AG10803 (cell line): ENCODE results near the gene LIG1.
"Not testable (repeated sequence)": the region's sequence is repeated elsewhere in the genome, so short reads cannot be mapped to it uniquely, and the experiment has no call there.

Experiments
- DNase-seq: peaks from one replicate; pipeline ENCODE4 v3.0.0; 2010; ENCODE audit warnings: low read depth
- H3K4me3 ChIP-seq: 2 replicates; pipeline ENCODE4 v1.5.1; 2011; ENCODE audit warnings: mild to moderate bottlenecking, low read length, control low read depth
- TF ChIP-seq, protein P1 (sequence below): conservative IDR thresholded peaks from 2 replicates; pipeline ENCODE4 v1.5.1; 2011; ENCODE audit warnings: mild to moderate bottlenecking, low read length, control low read depth, inconsistent platforms

The LIG1 gene

GRCh38 chr19:48081106-48081505 lies 89.0 kb downstream of the LIG1 start:
- TF ChIP-seq, protein P1, sequence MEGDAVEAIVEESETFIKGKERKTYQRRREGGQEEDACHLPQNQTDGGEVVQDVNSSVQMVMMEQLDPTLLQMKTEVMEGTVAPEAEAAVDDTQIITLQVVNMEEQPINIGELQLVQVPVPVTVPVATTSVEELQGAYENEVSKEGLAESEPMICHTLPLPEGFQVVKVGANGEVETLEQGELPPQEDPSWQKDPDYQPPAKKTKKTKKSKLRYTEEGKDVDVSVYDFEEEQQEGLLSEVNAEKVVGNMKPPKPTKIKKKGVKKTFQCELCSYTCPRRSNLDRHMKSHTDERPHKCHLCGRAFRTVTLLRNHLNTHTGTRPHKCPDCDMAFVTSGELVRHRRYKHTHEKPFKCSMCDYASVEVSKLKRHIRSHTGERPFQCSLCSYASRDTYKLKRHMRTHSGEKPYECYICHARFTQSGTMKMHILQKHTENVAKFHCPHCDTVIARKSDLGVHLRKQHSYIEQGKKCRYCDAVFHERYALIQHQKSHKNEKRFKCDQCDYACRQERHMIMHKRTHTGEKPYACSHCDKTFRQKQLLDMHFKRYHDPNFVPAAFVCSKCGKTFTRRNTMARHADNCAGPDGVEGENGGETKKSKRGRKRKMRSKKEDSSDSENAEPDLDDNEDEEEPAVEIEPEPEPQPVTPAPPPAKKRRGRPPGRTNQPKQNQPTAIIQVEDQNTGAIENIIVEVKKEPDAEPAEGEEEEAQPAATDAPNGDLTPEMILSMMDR: no peak
- DNase-seq: no peak
- H3K4me3 ChIP-seq: no peak overlapping the region

GRCh38 chr19:48070177-48070769 lies 99.9 kb downstream of the LIG1 start:
- not testable (repeated sequence) for DNase-seq, H3K4me3 ChIP-seq

DNA sequence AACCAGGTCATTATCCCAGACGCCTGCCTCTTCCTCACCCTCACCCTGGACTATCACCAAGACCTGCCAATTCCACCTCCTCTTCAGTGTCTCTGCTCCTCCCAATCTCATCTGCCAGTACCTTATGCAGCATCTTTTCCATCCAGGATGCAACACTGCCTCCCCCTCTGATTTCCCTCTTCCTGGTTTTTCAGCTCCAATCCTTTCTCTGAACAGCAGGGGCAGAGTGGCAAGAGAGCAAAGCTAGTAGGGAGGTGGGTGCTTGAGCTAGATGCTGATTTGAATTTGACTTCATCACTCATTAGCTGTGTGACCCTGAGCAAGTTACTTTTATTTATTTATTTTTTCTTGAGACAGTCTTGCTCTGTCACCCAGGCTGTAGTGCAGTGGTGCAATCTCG lies 100.7 kb downstream of the LIG1 start:
- no peak overlapping the region for H3K4me3 ChIP-seq
- no peak for DNase-seq
- TF ChIP-seq, protein P1: no peak
